Ramos (cell line): ENCODE data around the gene RIT2.

Source experiments
- in situ Hi-C: fragments of 300-500 bp; cut with MboI; formaldehyde crosslinking; loops from one replicate; pipeline ENCODE4 v1.14.3; 2022; ENCODE audit warnings: low sequenced_read_pairs; ENCODE audit not compliant: unreplicated experiment

Gene RIT2

GRCh38 chr18:43115076-43115921 lies at the start of gene RIT2:
TSS of gene RIT2 (minus strand) at chr18:43115685.
- in situ Hi-C loops: no loop called here

- in situ Hi-C loops: no loop called here
These were observed 46.0 kb upstream of the RIT2 start for GRCh38 chr18:43161528-43161927.

- in situ Hi-C loops: no loop called here
These were observed 45.0 kb upstream of the RIT2 start for GRCh38 chr18:43160509-43160908.

DNA sequence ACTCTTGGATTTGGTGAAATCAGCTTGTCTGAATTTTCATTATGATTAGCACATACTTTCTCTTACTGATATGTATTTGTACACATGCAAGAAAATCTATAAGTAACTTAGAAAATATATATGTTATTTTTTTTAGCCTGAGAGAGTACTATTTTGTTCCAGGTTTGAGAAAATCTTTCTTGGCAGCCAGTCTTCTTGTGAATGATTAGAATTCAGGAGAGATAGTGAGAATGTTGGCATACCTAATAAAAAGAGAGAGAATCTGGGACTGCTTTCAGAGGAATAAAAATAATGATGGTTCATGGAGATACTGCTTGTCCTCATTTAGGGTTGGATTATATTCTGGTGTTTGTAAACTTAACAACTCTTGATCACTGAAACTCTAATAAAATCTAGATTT lies 44.4 kb upstream of the RIT2 start:
- in situ Hi-C loops: no loop called here

DNA sequence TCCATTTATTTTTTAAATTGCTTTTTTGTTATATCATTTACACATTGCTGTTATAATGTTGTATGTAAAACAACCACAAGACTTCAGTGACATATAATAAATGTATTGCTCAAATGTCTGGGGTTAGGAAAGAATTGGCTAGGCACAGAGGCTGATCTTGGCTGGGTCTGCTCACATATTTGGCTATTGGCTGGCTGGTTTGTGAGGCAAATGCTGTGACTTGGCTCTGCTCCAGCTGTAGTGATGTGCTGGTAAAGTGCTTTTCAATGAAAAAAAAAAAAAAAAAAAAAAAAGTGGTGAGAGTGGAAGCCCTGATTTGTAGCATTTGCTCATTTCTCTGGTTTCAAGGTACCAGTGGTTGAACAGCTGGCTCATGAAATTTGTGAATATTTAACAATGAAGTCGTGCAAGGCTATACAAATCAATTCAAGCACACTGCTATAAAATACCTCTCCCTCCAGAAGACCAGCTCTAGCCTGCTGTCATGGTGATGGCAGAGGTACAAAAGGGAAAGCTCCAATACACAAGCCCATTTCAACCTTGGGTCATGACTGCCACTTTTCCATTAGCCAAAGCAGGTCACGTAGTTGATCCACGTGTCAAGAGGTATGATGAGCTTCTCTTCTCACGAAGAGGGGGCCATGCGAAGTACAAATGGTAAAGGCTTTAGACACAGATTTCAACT lies 43.7 kb upstream of the RIT2 start:
- in situ Hi-C loops: no loop called here

GRCh38 chr18:43158381-43158780 lies 42.9 kb upstream of the RIT2 start:
- in situ Hi-C loops: no loop called here

- in situ Hi-C loops: no loop called here
These were observed 40.4 kb upstream of the RIT2 start for GRCh38 chr18:43155842-43156241.

DNA sequence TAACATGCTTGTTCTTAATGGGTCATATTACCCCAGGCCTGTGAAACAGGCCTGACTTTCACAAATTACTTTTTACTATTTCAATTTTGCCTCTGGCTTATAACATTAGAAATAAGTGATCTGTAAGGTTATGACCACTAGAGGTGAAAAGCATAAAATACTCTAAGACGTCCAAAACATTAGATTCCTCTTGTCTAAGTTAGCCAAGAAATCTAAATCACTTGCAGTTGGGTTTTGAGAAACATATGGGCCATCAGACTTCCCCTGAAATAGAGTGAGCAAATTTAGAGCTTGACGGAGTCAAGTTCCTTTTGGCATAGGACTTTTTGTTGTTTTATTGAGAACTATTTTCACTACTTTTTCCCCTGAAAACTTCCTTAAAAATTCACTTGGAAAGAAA lies 32.7 kb upstream of the RIT2 start:
- in situ Hi-C loops: no loop called here

GRCh38 chr18:43141208-43141607 lies 25.7 kb upstream of the RIT2 start:
- in situ Hi-C loops: no loop called here

DNA sequence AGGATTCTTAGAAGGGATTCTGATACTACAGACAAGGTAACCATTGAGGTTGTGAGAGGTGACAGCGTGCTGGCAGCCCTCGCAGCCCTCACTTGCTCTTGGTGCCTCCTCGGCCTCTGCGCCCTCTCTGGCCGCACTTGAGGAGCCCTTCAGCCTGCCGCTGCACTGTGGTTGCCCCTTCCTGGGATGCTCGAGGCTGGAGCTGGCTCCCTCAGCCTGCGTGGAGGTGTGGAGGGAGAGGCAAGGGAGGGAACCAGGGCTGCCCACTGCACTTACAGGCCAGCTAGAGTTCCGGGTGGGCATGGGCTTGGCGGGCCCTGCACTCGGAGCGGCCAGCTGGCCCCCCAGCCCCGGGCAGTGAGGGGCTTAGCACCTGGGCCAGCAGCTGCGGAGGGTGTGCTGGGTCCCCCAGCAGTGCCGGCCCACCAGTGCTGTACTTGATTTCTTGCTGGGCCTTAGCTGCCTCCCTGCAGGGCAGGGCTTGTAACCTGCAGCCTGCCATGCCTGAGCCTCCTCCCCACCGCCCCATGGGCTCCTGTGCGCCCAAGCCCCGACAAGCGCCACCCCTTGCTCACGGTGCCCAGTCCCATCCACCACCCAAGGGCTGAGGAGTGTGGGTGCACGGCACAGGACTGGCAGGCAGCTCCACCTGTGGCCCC lies 23.9 kb upstream of the RIT2 start:
- in situ Hi-C loops: no loop called here

- in situ Hi-C loops: no loop called here
These were observed 19.4 kb upstream of the RIT2 start for GRCh38 chr18:43134876-43135275.

DNA sequence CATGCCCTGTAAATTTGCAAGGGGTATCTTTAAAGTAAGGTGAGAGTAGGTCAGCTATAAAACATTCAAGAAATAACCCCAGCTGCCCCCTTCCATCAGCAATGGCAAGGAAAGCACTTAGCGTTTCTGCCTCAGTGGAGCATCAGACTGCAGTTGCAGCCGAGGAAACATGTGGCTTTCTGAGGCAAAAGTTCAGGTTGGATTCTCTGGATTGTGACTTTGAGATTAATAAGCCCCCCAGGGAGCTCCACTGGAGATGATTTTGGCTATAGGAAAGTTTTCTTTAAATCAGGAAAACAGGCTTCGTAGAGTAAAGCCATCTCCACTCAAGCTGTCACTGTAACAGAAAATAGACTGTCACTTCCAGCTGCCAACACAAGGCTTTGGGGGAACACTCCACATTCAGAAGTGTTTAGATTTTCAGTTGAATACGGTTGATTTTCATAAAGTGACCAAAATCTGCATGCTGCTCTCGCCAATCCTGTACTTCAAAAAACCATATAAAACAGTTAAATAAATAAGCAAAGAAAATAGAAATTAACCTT lies 15.3 kb upstream of the RIT2 start:
- in situ Hi-C loops: no loop called here

DNA sequence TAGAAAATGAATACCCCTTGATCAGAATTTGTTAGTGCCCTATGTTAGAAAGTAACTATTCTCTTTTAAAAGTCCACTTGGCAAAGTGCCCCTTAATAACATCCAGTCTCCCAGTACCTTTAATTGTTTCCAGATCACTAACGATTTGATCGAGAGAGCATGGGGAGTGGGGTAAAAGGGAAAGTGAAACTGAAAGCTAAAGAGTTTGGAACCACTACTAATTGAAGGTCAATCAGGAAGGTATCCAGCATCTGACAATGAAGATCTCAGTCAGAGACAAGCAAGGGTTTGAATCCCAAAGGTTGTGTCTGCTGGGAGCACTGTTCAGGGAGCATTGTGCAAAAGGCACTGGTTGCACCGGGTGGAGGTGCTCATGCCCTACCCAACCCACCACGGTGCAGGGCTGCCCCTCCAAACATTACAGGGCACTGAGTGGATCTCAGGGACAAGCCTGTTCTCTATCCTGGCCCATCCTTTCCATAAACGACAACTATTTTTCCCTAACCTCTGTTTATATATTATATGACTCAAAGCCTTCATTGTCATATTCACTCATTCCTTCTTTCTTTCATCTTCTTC lies 14.6 kb upstream of the RIT2 start:
- in situ Hi-C loops: no loop called here

DNA sequence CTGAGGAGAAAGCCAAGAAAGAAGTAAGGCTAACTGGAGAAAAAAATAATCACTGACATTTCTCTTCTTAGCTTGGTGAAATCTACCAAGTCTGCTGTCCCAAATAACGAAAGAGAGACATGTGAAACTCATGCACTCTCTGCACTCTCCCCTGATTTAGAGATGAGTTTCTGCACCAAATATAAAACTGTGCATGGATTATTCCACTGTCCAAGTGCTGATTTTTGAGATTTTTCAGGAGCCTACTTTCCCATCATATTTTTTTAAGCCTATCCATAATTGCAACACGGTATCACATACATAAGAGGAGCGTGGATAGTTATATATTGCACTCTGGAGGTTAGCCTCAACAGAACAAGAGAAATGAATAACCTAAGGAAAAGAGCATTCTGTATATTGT lies 10.0 kb upstream of the RIT2 start:
- in situ Hi-C loops: no loop called here

DNA sequence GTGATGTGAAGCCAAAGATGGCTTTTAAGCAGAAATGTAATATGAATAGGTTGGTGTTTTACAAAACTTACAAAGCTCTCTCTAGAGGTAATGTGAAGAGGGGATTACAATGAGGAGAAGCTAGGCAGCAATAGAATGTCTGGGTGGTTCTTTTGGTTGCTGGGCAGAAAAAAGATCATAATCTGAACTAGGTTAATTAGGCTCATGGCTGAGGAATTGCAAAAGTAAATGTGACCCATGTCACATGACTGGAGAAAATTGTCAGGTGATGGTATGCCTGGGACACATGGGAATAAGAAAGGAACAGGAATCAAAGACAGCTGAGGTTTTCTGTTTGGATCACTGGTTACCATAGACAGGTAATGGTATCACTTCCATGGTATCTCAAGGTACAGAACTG lies 7.5 kb upstream of the RIT2 start:
- in situ Hi-C loops: no loop called here

DNA sequence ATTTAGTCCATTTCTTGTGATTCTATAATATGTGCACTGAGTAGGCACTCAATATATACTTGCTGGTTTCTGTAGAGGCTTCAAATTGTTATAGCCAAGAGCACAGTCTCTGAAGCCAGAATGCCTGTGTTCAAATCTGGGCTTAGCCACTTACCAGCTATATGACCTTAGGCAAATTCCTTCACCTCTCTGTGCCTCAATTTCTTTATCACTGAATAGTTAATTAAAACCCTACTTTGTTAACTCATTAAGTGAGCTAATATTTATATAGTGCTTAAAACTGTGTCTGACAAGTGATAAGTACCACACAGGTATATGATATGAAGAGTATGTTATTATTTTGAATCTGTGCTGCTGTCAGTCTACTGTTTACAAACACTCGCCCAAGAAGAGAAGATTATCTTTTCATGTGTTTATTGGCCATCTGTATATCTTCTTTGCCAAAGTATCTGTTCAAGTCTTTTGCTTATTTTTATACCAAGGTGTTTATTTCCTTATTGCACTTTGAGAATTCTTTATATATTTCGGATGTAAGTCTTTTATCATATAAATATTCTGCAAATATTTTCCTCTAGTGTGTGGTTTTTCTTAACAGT lies 1.3 kb upstream of the RIT2 start:
- in situ Hi-C loops: no loop called here

GRCh38 chr18:43113220-43113895 lies 2.1 kb downstream of the RIT2 start:
- in situ Hi-C loops: no loop called here

DNA sequence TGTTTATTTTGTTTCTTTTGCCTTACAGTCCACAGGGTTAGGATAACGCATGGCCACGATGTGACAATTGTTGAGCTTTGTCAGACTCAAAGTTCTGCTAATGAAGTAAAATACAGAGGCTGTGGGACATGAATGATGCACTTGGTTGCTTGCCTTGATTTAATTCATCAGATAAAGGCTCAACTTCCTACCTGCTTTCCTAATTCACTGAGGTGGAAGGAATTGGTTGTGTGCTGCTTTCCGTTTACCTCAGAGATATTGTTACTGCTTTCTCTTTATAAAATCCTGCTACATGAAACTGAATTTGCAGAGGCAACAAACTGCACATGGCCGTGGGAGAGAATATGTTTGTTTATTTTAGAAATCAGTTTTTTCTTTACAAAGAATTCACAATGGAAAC lies 6.6 kb downstream of the RIT2 start:
- in situ Hi-C loops: no loop called here

DNA sequence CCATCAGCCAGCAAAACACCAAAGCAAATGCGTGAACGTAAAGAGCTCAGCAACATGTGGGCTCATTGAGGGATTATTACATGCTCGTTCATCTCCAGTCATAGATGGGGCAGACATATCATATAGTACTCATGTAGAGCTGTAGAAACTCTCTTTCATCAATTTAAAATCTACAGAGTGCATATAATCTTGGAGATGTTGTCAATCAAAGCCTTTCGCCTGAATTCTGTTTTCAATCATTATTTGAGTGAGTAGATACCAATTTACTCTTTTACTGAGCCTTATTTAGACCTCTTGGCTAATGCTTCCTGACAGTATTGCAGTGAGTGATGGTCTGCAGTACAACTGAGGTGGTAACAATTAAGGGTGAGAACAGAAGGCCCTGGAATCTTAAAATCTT lies 7.0 kb downstream of the RIT2 start:
- in situ Hi-C loops: no loop called here

GRCh38 chr18:43093646-43094045 lies 21.8 kb downstream of the RIT2 start:
- in situ Hi-C loops: no loop called here
